Body of pancreas (tissue), 4 donors: ENCODE results near the gene RRN3. TPM values are rescaled to one million over a fixed set of nuclear protein-coding genes. Genes with fewer than 3 reads are reported as not detected.
"Not testable (repeated sequence)": the region's sequence is repeated elsewhere in the genome, so short reads cannot be mapped to it uniquely, and the experiment has no call there.

ENCODE experiments used
- ATAC-seq: fragments of 150-250 bp; one replicate; pipeline ENCODE4 v1.9.1; 2016
- DNase-seq, 4 donors: peaks; one replicate each; pipeline ENCODE4 v3.0.0-alpha.2; 2019
- H3K27ac ChIP-seq, 4 donors: fragments of 200-600 bp; sonication (generic); 1 replicate in 3 of 4; 2 replicates in 1 of 4; pipeline versions ENCODE4 v1.5.1 to v1.6.1; 2016 to 2019; ENCODE audit warnings: mild to moderate bottlenecking in 1 of 4, mixed read lengths in 1 of 4, moderate library complexity in 1 of 4
- H3K27me3 ChIP-seq, 2 donors: fragments of 200-600 bp; sonication (generic); one replicate each; pipeline ENCODE4 v1.6.0; 2016; ENCODE audit warnings: mild to moderate bottlenecking in 1 of 2
- H3K36me3 ChIP-seq, 2 donors: fragments of 200-600 bp; sonication (generic); replicated peaks in 1 of 2; 2 replicates each; pipeline ENCODE4 v1.5.1; 2016; ENCODE audit warnings: low read depth in 2 of 2; ENCODE audit not compliant: insufficient read depth in 1 of 2
- H3K4me1 ChIP-seq: fragments of 200-600 bp; sonication (generic); one replicate; pipeline ENCODE4 v1.6.0; 2016
- H3K4me3 ChIP-seq, 2 donors: fragments of 200-600 bp; sonication (generic); 1 replicate in 1 of 2; 2 replicates in 1 of 2; pipeline ENCODE4 v1.5.1; 2016 to 2019
- H3K9me3 ChIP-seq, 3 donors: fragments of 200-600 bp; sonication (generic); 1 replicate in 2 of 3; 2 replicates in 1 of 3; pipeline ENCODE4 v1.5.1; 2016
- WGBS, 2 donors: methylation state at CpG; one replicate each; pipeline ENCODE4 v1.1.5; 2017; 5-methylcytosine and 5-hydroxymethylcytosine counted together
- intact Hi-C: fragments of 100-400 bp; cut with DNase I; formaldehyde crosslinking; loops from one replicate; pipeline ENCODE4 v1.15.1; 2023
- total RNA-seq, 2 donors: library from RNA; depleted of rRNA; stranded (reverse); fragments of >200 nt; gene quantifications; one replicate each; pipeline ENCODE4 v1.1.0, GENCODE V29; 2016
- TF ChIP-seq, protein P1 (sequence below), 7 experiments: fragments of 450-650 bp in 4 of 7; fragments of 200-600 bp in 3 of 7; sonication (generic) in 3 of 7; IDR thresholded peaks; one replicate each; pipeline ENCODE4 v1.5.1; 2016 to 2019; ENCODE audit warnings: antibody characterized with exemption in 7 of 7

Gene RRN3
- total RNA-seq, 2 donors from 2014 or later, result 12.2 to 12.5 TPM

DNA sequence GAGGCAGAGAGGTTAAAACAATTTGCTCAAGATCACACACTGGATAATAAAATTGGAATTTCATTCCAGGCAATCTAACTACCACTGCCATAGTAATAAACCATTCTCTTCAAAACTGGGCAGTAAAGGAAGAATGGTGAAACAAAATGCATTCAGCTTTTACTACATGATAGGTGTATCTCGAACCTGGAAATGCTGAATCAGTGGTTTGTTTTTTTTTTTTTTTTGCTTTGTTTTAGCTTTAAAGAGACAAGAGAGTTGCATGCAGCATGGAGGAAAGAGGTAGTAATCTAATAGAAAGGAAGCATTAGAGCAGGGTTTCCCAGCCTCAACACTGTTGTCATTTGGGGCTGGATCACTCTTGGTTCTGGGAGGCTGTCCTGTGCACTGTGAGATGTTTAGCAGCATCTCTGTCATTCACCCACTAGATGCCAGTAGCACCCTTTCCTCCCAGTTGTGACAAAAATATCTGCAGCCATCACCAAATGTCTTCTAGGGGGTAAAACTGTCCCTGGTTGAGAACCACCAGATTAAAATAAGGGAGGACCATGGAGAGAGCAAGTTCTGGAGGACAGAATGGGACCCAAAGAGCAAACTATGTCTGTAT lies 3.3 kb downstream of the RRN3 start:
- DNase-seq, ATAC-seq, intact Hi-C loops, H3K27ac ChIP-seq, H3K9me3 ChIP-seq, H3K36me3 ChIP-seq, H3K27me3 ChIP-seq, H3K4me3 ChIP-seq: not testable (repeated sequence)
- H3K4me1 ChIP-seq, result peaks cover 16% of the 10 kb centered on the region
- 48 to 62% methylated on average over 1 of the region's 1 CpG for WGBS, 2 donors

DNA sequence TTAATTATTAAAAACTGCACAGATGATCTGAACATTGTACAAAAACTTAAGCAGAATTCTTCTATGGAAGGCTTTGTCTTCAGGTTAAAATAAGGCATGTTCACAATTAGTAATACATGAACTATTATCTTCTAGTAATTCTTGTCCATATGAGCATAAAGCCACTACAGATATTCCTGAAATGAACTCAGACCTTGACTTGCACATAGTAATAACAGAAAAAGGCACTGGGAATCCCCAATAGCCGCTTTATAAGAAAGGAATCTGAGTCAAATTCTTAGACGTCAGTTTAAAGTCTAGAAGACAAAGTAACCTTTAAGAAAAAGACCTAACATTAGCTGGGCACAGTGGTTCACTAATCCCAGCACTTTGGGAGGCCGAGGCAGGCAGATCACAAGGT lies 11.3 kb downstream of the RRN3 start:
- H3K9me3 ChIP-seq, DNase-seq, intact Hi-C loops, H3K27me3 ChIP-seq, H3K4me3 ChIP-seq, ATAC-seq, H3K4me1 ChIP-seq, H3K27ac ChIP-seq: not testable (repeated sequence)
- H3K36me3 ChIP-seq, result peaks cover 5 to 12% of the 10 kb centered on the region in 2 donors
- WGBS, 2 donors, result 78 to 88% methylated on average over 3 of the region's 3 CpGs

DNA sequence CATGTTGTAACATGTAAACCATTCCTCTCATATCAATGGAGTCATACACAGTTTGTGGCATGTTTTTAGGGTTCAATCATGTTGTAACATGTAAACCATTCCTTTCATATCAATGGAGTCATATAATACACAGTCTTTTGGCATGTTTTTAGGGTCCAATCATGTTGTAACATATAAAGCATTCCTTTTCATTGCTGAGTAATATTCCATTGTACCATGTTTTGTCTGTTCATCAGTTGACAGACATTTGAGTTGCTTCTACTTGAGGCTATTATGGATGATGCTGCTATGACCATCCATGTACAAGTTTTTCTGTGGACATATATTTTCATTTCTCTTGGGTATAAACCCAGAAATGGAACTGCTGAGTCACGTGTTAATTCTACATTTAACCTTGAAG lies 13.2 kb downstream of the RRN3 start:
- H3K36me3 ChIP-seq, result peaks cover 5 to 13% of the 10 kb centered on the region in 2 donors
- H3K27me3 ChIP-seq, H3K9me3 ChIP-seq, H3K27ac ChIP-seq, DNase-seq, H3K4me3 ChIP-seq, ATAC-seq, intact Hi-C loops, H3K4me1 ChIP-seq: not testable (repeated sequence)
- WGBS, 2 donors, result 60 to 89% methylated on average over 1 of the region's 1 CpG

DNA sequence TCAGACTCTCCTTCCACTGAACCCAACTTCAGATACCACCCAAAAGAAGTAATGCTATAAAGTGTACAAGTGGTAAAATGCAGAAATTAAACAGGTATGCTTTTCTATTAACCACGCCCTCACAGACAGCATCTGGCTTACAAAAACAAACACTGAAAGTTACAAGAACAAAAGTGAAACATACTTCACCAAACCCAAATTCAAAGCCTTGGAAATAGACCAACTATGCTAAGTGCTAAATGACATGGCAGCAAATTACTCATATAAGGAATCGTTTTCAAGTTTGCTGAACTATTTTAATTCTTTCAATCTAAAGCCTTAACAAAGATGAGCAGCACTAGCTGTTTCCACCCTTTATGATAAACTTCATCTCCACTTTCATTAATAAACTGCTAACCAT lies 17.9 kb downstream of the RRN3 start:
- H3K36me3 ChIP-seq, H3K4me3 ChIP-seq, H3K27ac ChIP-seq, intact Hi-C loops, H3K27me3 ChIP-seq, H3K9me3 ChIP-seq, ATAC-seq, DNase-seq, H3K4me1 ChIP-seq: not testable (repeated sequence)
- 81 to 85% methylated on average over 2 of the region's 2 CpGs for WGBS, 2 donors

DNA sequence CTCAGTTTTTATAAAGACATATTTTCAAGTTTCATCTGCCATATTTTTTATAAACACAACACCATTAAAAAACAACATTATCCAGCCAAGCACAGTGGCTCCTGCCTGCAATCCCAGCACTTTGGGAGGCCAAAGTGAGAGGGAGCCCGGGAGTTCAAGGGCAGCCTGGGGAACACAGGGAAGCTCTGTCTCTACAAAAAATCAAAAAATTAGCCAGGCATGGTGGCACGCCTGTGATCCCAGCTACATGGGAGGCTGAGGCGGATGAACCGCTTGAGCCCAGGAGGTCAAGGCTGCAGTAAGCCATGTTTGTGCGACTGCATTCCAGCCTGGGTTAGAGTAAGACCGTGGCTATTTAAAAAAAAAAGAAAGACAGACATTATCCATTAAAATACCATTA lies 21.0 kb downstream of the RRN3 start:
- peaks cover 0 to 8% of the 10 kb centered on the region in 2 donors for H3K36me3 ChIP-seq
- ATAC-seq, result no peak
- no peak overlapping the region for H3K27ac ChIP-seq
- H3K4me1 ChIP-seq, result no peaks in the 10 kb centered on the region
- H3K4me3 ChIP-seq, result no peak overlapping the region
- no peaks in the 10 kb centered on the region for H3K27me3 ChIP-seq
- intact Hi-C loops, result no loop called here
- no peaks in the 10 kb centered on the region for H3K9me3 ChIP-seq
- no peak for DNase-seq
- WGBS, 2 donors, result 80 to 83% methylated on average over 6 of the region's 6 CpGs
- TF ChIP-seq, protein P1, sequence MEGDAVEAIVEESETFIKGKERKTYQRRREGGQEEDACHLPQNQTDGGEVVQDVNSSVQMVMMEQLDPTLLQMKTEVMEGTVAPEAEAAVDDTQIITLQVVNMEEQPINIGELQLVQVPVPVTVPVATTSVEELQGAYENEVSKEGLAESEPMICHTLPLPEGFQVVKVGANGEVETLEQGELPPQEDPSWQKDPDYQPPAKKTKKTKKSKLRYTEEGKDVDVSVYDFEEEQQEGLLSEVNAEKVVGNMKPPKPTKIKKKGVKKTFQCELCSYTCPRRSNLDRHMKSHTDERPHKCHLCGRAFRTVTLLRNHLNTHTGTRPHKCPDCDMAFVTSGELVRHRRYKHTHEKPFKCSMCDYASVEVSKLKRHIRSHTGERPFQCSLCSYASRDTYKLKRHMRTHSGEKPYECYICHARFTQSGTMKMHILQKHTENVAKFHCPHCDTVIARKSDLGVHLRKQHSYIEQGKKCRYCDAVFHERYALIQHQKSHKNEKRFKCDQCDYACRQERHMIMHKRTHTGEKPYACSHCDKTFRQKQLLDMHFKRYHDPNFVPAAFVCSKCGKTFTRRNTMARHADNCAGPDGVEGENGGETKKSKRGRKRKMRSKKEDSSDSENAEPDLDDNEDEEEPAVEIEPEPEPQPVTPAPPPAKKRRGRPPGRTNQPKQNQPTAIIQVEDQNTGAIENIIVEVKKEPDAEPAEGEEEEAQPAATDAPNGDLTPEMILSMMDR (IDR thresholded peaks at IDR 0.05), result no peak

DNA sequence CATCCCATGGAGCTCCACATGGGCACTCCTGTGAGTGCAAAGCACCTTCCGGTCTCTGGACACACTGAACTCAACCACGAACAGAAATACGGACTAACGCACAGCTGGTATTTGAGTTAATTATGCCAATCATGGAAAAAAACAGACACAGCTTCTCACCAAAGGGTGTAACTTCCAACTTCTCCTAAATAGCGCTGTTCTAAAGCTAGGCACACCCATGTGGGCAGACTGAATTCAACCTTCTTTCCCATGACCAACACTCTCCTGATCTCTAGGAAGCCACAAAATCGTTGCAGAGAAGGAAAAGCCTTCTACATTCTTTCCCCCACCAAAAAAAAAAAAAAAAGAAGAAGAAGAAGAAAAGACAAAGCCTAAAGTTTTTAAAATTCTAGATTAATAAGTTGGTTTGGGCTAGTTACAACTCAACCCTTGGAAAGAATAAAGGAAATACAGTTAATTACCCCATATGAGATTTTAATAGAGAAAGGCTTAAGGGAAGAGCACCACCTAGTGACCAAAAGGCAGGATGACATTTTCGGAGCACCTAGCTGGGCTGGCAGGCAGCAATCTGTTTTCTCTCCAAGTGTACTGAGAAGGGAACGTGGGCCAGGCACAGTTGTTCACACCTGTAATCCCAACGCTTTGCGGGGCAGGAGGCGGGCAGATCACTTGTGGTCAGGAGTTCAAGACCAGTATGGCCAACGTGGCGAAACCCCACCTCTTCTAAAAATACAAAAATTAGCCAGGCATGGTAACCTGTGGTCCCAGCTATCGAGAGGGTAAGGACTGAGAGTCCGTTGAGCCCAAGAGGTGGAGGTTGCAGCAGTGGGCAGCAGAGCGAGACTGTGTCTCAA lies 21.9 kb downstream of the RRN3 start:
- H3K27me3 ChIP-seq, DNase-seq, H3K4me1 ChIP-seq, intact Hi-C loops, H3K9me3 ChIP-seq, H3K27ac ChIP-seq, H3K4me3 ChIP-seq, H3K36me3 ChIP-seq: not testable (repeated sequence)
- 67% methylated on average over 12 of the region's 16 CpGs for WGBS, 2 donors
- ATAC-seq, result peak; percentile 91
- TF ChIP-seq, protein P1 (IDR thresholded peaks at IDR 0.05), result peak in 2 of 7 experiments; percentile 6 to 31

DNA sequence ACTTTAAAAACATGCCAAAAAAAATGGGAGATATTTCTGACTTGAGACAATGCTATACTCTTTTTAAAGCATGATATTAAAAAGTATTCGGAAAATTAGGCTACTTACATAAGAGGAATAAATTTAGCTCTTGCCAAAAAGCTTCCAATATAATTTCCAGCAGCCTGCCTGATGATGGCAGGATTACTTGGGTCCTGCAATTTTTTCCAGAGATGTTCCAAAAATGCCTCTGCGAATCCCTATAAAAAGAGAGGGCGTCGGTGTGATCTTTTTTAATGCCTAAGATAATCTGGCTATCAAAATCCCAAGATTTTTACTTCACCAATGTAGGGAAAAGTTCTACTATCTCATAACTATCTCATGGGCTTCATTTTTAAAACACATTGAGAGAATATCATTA lies 23.1 kb downstream of the RRN3 start:
- H3K4me3 ChIP-seq, H3K4me1 ChIP-seq, intact Hi-C loops, H3K36me3 ChIP-seq, H3K27ac ChIP-seq, H3K27me3 ChIP-seq, ATAC-seq, H3K9me3 ChIP-seq, DNase-seq: not testable (repeated sequence)
- WGBS, 2 donors, result 88 to 89% methylated on average over 4 of the region's 4 CpGs

DNA sequence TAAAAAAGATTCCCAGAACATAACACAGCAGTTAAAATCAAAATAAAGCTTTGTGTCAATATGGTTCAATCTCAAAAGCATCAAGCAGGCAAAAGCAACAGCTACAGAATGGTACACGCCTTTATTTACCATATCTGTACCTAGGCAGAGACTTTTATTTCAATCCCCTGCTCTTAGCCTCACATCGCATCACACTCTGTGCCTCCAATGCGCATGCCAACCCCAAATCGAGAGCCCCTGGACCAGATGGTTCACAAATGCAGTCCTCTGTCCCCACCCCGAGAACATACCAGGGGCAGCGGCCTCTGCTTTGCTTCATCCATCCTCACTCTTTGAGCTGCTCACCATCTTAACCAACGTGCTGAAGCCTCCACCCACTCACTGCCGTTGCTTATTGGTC lies 27.4 kb downstream of the RRN3 start:
- H3K9me3 ChIP-seq, H3K4me1 ChIP-seq, intact Hi-C loops, ATAC-seq, H3K27ac ChIP-seq, H3K4me3 ChIP-seq, H3K27me3 ChIP-seq, DNase-seq: not testable (repeated sequence)
- peaks cover 0 to 12% of the 10 kb centered on the region in 2 donors for H3K36me3 ChIP-seq
- 83 to 98% methylated on average over 2 to 5 of the region's 8 CpGs for WGBS, 2 donors

DNA sequence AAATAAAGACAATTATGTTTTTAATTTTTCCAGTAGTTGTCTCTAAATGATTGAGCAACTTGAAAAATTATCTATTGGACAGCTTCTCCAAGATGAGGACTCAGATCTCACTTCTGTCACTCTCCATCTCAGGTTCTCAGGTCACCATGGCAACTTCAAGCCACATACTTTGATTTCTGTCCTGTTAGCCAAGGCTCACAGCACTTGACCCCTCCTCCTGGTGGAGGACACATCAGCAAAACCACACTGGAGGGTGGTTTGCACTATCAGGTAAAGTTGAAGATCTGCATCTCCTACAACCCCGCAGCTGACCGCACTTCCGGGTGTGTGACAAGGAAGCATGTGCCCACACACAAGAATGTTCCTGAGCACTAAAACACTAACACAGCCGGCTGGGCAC lies 28.1 kb downstream of the RRN3 start:
- intact Hi-C loops, H3K4me3 ChIP-seq, H3K4me1 ChIP-seq, H3K27ac ChIP-seq, DNase-seq, H3K27me3 ChIP-seq, H3K9me3 ChIP-seq, ATAC-seq: not testable (repeated sequence)
- peaks cover 0 to 17% of the 10 kb centered on the region in 2 donors for H3K36me3 ChIP-seq
- 94% methylated on average over 4 of the region's 4 CpGs; no CpG with 5 or more reads in 1 of the 2 donors for WGBS, 2 donors
